ENCODE results near the gene MAGEA6.
"Not testable (repeated sequence)": the region's sequence is repeated elsewhere in the genome, so short reads cannot be mapped to it uniquely, and the experiment has no call there.

The MAGEA6 gene, protein sequence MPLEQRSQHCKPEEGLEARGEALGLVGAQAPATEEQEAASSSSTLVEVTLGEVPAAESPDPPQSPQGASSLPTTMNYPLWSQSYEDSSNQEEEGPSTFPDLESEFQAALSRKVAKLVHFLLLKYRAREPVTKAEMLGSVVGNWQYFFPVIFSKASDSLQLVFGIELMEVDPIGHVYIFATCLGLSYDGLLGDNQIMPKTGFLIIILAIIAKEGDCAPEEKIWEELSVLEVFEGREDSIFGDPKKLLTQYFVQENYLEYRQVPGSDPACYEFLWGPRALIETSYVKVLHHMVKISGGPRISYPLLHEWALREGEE

DNA sequence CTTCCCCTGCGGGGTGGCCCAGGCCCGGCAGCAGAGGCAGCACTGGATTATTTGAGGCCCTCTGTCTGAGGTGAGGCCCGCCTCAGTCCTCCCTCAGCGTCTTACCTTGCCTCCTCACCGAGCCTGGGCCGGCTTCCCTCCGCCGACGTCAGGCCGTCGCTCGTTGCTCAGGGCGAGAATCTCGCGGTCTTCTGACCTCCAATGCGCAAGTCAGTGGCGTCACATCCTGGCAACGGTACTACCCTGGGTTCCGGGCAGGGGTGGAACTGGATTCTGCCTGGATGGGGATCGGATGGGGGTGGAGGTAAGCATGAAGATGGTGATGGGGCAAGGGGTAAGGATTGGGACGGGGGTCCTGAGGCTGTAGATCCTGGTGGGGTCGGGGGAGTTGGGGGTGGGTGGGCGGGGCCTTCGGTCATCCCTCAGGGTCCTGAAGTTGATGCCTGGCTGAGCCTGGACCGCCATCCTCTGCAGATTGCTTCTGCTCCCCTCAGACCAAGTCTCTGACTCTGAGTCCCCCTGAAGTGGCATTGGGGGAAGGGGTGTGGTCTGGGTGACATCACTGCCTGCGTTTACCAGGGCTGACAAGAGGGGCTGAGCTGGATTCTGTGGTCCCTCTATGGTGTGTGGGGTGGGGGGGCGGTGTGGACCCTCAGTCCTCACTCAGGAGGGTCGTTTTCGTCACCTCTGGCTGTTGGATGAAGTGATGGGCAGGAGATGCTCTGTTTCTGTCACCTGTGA, at the start of gene MAGEA6:
Gene MAGEA6, minus strand, starts transcription at position 141 of the 741 bp plus-strand sequence. CDS start 2,039 bp downstream, outside the sequence.
- DNase-seq: not testable (repeated sequence)

DNA sequence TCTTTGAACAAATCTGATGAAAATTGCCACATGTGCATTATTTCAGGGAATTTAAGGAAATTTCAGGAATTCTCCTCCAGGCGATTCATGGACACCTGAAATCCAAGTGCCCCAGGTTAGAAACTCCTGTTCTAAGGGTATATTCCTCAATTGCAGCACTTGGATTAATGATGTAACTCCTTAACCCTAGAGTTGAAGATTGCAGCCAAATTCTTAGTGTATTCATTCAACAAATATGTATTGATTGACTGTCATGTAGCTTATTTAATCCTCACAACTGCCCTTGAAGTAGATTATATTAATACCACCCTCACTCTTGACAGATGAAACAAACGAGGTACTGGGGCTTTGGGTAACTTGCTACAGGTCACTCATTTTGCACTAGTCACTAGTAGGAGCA, 49.8 kb upstream of the MAGEA6 start:
- no peak for DNase-seq

DNA sequence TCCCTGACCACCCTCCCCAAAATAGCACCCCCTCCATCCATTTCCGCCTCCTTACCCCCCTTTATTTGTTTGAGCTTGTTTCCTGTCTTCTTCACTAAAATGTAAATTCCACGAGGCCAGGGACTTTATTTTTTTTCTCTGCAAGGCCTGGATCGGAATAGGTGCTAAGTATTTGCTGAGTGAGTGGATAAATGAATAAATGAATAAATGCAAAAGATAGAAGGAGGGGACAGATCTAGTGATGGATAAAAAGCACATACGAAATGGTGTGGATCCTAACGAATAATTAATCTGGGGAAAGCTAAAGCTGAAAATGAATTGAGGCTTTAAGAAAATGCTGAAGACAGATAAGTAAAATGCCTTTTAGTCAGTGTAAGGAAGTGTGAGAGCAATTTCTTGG, 48.9 kb upstream of the MAGEA6 start:
- no peak for DNase-seq

DNA sequence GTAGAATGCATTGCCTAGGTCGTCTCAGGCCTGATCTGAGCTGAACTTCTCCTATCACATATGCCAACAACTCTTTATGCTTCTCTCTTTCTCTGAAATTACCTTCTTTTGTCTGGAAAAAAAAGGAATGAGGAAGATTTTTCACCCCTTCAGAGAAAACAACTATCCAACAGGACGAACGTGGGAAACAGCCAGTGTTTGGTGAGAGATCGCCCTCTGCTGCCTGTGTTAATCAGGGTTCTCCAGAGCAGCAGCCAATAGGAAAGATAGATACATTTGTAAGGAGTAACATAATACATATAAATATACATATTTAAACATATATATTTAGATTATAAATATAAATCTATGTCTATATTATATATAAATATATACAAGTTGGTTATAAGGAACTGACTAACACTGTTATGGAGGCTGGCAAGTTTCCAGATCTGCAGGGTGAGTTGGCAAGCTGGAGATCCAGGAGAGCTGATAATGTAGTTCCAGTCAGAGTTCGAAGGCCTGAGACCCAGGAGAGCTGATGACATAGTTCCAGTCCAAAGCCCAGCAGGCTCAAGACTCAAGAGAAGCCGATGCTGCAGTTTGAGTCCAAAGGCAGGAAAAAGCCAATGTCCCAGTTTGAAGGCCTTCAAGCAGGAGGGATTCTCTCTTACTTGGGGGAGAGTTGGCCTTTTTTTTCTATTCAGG, 47.7 kb upstream of the MAGEA6 start:
- DNase-seq: no peak

DNA sequence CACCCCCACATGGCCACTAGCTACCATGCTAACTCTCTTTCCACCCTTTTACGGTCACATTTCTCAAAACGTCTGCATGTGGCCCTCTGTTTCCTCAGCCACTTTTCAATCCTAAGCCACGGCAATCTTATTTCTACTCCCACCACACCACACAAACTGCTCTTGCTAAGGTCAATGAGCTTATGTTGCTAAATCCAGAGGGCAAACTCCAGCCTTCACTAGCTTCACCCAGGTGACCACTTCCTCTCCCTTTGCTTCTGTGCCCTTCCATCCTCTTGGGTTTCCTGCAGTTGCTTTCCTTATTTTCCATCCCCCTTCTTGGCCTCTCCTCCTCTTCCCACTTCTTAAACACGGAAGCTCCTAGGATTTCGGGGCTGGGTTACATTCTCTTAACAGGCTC, 44.6 kb upstream of the MAGEA6 start:
- DNase-seq: no peak

DNA sequence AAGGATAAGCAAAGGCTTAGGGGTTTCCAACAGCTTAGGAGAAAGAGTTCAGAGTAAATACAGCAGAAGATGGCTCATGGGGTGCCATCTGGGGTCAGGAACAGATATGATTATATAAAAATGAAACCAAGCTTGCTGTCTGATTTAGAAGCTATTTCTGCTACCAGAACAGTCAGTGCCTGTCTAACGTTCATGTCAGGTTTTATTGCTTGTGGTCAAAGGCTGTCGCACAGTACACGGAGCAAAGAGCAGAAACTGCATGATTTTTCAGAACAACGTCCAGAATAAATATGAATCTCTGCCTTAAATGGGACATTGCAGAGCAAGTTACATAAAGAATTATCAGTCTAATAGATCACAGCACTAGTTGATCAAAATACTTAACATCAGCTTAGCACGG, 43.7 kb upstream of the MAGEA6 start:
- no peak for DNase-seq

DNA sequence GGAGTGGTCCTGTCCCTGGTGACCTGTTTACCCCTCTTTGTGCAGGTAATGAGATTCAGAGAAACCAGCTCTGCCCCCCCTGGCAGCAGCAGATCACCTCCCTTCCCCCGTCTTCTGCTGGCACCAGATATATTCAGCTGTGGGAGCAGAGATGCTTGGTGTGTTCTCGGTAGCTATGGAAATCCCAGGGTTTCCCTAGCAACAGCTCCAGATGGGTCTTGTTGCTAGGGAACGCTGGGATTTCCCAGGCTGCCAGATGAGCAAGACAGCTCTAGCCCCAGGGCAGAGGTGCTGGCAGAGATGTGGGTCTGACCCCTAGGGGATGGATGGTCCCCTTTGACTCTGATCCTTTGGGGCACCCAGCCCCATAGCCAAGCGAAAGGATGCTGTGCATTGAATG, 40.9 kb upstream of the MAGEA6 start:
- DNase-seq: no peak

DNA sequence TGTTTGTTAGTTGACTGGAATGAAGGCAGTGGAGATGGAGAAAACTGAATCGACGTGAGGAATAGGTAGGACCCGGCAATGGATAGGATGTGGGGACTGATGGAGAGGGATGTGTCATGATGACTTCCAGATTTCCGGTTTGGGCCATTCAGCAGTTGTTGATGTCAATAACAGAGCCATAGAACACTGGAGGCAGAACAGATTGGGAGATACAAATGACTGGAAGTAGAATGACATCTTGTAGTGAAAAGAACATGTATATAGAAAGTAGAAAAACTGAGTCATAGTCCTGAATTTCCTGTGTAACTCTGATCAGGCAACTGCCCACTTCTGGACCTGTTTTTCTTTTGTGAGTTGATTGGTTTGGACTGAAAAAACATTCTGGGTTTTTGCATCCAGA, 36.5 kb upstream of the MAGEA6 start:
- no peak for DNase-seq

DNA sequence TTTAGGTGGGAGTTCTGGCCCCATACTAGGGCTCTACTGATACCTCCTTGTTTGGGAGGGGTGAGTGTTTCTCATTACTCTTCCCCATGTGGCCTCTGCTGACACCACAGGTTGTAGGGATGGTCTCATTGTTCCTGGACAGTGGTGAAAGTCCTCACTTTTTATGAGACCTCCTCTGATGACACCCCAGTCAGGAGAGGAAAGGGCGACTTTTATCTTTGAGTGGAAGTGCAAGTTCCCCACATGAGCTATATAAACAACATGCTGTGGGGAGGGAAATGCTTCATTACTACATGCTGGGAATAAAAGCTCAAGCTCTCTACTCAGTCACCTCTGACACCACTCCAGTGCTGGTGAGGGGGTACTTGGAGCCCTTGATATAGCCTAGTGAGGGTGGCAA, 29.5 kb upstream of the MAGEA6 start:
- no peak for DNase-seq

DNA sequence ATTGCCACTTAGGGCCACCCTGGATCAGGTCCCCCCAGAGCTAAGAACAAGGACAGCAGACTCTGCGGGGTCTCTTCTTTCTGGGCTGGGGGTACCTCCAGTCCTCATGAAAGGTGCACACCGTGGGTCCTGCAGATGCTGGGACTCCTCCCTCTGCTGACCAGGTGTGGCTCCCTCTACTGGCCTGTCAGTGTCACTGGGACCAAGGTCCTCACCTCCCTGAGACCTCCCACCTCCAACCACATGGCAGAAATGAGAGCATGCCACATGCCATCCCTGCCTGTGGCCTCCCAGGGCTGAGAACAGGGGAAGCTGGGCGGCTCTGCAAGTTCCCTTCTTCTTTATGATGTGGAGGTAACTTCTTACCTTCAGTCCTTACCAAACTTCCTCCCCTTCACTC, 17.6 kb upstream of the MAGEA6 start:
- DNase-seq: not testable (repeated sequence)

DNA sequence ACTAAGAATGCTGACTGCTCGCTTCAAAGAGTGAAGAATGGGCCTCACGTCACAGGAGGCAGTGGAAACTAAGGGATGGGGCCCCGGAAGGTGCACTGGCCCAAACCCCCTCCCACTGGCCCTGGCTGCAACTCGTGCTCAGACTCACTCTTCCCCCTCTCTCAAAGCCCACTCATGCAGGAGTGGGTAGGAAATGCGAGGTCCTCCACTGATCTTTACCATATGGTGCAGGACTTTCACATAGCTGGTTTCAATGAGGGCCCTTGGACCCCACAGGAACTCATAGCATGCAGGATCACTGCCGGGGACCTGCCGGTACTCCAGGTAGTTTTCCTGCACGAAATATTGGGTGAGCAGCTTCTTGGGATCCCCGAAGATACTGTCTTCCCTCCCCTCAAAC, 2.9 kb downstream of the MAGEA6 start:
- DNase-seq: not testable (repeated sequence)

DNA sequence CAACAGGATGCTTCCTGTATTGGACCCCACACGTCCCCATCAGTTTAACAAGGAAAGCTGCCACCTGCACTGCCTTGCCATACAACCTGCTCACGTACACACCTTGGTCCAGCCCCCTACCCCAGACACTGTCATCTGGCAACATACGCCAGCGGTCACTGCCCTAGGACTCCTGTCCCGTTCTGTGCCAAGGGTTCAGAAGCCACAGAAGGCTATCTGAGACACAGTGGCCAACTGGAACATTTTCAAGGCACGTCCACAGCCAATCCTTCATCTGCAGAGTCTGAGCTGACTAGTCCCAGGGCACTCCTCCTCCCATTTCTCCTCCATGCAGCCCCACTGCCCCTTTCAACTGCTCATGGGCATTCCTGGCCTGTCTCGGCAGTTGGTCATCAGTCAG, 7.9 kb downstream of the MAGEA6 start:
- not testable (repeated sequence) for DNase-seq

DNA sequence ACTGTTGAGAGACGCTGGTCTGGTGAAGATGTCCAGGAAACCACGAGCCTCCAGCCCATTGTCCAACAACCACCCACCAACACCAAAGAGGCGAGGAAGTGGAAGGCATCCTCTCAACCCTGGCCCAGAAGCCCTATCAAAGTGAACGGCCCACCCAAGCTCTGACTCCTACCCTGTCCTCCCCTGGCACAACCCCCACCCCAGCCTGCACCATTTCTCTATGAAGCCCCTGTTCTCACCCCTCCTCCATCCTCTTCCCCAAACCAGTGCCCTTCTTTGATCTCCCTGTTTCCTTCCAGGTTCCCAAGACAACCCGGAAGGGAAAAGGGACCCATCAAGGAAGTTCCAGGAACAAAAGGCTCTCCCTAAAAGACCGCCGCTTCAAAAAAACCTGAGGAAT, 9.9 kb downstream of the MAGEA6 start:
- not testable (repeated sequence) for DNase-seq

DNA sequence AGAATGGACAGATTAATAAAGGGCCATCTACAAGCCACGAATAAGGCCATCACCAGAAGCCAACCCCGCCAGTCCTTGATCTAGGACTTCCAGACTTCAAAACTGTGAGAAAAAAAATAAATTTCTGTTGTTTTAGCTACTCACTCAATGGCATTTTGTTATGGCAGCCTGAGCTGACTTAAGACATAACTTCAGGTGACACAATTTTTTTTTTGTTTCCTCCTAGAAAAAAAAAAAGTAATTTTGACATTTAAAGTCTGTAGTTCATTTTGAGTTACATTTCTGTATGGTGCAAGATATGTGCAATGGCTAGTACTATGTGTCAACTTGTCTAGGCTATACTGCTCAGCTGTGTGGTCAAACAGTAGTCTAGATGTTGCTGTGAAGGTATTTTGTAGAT, 10.6 kb downstream of the MAGEA6 start, which contains the start of gene CSAG3:
Gene CSAG3, plus strand, starts transcription at position 301 of the 400 bp plus-strand sequence.
- not testable (repeated sequence) for DNase-seq

DNA sequence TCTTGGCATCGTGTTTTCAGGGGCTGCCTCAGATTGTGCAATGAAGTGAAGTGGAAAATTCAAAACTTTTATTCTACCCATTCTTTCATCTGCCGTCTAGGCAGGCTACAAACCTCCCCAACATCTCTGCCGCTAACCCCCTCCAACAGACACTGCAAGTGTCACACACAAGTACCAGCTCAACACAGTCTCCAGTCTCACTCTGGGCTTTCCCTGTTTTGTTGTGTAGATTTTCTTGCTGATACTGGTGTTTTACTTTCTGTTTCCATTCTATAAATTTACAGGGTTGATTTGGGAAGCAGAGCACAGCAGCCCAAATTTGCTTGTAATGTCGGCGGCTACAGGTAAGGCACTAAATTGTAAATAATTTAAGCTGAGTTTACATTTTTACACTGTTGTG, 14.6 kb downstream of the MAGEA6 start:
- not testable (repeated sequence) for DNase-seq

DNA sequence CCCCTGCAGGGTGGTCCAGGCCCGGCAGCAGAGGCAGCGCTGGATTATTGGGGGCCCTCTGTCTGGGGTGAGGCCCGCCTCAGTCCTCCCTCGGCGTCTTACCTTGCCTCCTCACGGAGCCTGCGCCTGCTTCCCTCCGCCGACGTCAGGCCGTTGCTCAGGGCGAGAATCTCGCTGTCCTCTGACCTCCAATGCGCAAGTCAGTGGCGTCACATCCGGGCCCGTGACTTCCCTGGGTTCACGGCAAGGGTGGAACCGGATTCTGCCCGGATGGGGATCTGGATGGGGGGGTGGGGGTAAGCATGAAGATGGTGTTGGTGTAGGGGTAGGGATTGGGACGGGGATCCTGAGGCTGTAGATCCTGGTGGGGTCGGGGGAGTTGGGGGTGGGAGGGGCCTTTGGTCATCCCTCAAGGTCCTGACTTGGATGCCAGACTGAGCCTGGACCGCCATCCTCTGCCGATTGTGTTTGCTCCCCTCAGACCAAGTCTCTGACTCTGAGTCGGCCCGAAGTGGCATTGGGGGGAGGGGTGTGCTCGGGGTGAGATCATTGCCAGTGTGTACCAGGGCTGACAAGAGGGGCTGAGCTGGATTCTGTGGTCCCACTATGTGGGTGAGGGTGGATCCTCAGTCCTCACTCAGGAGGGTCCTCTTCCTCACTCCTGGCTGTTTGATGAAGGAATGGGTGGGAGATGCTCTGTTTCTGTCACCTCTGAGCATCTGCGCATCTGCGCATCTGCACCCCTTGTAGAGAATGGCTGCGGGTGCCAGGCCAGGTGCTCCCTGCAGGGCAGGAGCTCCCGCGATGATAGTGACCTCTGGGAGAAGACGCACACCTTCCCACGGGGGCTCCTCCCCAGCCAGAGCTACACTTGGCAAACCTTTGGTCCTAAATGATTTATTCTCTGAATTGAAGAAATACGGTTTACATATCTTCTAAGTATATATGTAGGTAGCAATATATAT, 15.5 kb downstream of the MAGEA6 start, which contains the start of gene MAGEA2:
Gene MAGEA2, minus strand, starts transcription at position 157 of the 965 bp plus-strand sequence. CDS start 2,479 bp downstream, outside the sequence.
- DNase-seq: not testable (repeated sequence)

DNA sequence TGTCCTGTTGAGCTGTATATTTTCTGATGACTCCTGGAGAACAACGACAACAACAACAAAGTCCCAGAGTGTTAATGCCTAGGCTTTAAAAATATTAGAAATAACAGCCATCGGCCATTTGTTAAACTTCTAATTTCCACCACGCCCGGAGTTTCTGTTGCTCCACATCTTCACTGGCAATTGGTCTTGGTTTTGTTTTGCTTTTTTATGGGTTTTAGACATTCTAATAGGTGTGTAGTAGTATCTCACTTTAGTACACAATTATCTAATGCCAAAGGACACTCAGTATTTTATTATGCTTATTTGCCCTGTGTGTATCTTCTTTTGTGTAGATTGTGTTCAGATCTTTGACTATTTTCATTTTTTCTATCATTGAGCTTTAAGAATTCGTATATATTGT, 30.9 kb downstream of the MAGEA6 start:
- DNase-seq: no peak

DNA sequence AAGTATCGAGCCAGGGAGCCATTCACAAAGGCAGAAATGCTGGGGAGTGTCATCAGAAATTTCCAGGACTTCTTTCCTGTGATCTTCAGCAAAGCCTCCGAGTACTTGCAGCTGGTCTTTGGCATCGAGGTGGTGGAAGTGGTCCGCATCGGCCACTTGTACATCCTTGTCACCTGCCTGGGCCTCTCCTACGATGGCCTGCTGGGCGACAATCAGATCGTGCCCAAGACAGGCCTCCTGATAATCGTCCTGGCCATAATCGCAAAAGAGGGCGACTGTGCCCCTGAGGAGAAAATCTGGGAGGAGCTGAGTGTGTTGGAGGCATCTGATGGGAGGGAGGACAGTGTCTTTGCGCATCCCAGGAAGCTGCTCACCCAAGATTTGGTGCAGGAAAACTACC, 33.0 kb downstream of the MAGEA6 start:
- not testable (repeated sequence) for DNase-seq

DNA sequence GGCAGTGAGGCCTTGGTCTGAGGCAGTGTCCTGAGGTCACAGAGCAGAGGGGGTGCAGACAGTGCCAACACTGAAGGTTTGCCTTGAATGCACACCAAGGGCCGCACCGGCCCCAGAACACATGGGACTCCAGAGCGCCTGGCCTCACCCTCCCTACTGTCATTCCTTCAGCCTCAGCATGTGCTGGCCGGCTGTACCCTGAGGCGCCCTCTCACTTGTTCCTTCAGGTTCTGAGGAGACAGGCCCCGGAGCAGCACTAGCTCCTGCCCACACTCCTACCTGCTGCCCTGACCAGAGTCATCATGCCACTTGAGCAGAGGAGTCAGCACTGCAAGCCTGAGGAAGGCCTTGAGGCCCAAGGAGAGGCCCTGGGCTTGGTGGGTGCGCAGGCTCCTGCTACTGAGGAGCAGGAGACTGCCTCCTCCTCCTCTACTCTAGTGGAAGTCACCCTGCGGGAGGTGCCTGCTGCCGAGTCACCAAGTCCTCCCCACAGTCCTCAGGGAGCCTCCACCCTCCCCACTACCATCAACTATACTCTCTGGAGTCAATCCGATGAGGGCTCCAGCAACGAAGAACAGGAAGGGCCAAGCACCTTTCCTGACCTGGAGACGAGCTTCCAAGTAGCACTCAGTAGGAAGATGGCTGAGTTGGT, 33.5 kb downstream of the MAGEA6 start:
- DNase-seq: no peak

DNA sequence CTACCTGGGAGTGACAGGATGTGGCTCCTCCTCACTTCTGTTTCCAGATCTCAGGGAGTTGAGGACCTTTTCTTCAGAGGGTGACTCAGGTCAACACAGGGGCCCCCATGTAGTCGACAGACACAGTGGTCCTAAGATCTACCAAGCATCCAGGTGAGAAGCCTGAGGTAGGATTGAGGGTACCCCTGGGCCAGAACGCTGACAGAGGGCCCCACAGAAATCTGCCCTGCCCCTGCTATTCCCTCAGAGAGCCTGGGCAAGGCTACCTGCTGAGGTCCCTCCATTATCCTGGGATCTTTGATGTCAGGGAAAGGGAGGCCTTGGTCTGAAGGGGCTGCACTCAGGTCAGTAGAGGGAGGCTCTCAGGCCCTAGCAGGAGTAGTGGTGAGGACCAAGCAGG, 34.4 kb downstream of the MAGEA6 start:
- no peak for DNase-seq

DNA sequence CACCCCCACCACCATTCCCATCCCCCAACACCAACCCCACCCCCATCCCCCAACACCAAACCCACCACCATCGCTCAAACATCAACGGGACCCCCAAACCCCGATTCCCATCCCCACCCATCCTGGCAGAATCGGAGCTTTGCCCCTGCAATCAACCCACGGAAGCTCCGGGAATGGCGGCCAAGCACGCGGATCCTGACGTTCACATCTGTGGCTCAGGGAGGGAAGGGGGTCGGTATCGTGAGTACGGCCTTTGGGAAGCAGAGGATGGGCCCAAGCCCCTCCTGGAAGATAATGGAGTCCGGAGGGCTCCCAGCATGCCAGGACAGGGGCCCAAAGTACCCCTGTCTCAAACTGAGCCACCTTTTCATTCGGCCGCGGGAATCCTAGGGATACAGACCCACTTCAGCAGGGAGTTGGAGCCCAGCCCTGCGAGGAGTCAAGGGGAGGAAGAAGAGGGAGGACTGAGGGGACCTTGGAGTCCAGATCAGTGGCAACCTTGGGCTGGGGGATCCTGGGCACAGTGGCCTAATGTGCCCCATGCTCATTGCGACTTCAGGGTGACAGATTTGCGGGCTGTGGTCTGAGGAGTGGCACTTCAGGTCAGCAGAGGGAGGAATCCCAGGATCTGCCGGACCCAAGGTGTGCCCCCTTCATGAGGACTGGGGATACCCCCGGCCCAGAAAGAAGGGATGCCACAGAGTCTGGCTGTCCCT, 35.2 kb downstream of the MAGEA6 start:
- DNase-seq: not testable (repeated sequence)
